HEK293 (cell line): Measurements from ENCODE around the gene TMOD4.

ENCODE experiments used
- CTCF ChIA-PET: fragments of 350-600 bp; formaldehyde crosslinking; extraction: SDS; loops from one replicate; lab custom pipeline; 2021; ENCODE audit warnings: antibody characterized with exemption; lab: Yijun Ruan, JAX
- POLR2A ChIA-PET: fragments of 300-600 bp; formaldehyde crosslinking; extraction: SDS; loops from one replicate; lab custom pipeline; 2020; ENCODE audit warnings: antibody characterized with exemption, inconsistent platforms; lab: Yijun Ruan, JAX
- H3K27ac ChIP-seq: fragments of 200-500 bp; sonication (Bioruptor generic); 2 replicates; pipeline ENCODE4 v1.5.1; 2014; ENCODE audit warnings: low read depth, low read length, control low read depth, inconsistent platforms; ENCODE audit errors: extremely low read depth
- H3K36me3 ChIP-seq, 2 experiments: fragments of 200-500 bp in 1 of 2; sonication (Bioruptor generic) in 1 of 2; 1 replicate in 1 of 2; 2 replicates in 1 of 2; pipeline ENCODE4 v1.5.1; 2014 to 2017; ENCODE audit warnings: inconsistent platforms in 2 of 2, low read length in 2 of 2; ENCODE audit not compliant: control insufficient read depth in 2 of 2, insufficient read depth in 1 of 2
- H3K4me1 ChIP-seq: fragments of 200-500 bp; sonication (Bioruptor generic); 2 replicates; pipeline ENCODE4 v1.5.1; 2014; ENCODE audit warnings: mild to moderate bottlenecking, low read length, inconsistent platforms; ENCODE audit not compliant: control insufficient read depth, insufficient read depth
- H3K4me3 ChIP-seq: 2 replicates; pipeline ENCODE4 v1.5.1; 2011; ENCODE audit warnings: low read depth, mild to moderate bottlenecking, control low read depth, low read length, moderate library complexity
- H3K9me3 ChIP-seq: fragments of 200-500 bp; sonication (Bioruptor generic); 2 replicates; pipeline ENCODE4 v1.5.1; 2014; ENCODE audit warnings: low read depth, low read length, inconsistent platforms; ENCODE audit not compliant: control insufficient read depth, insufficient read depth
- BCL11A ChIP-seq: fragments of 450-650 bp; formaldehyde crosslinking; IDR thresholded peaks from 2 replicates; pipeline ENCODE4 v1.5.1; 2016; ENCODE audit warnings: low read depth, missing biosample characterization, missing genetic modification characterization
- ZFHX2 ChIP-seq: fragments of 450-650 bp; formaldehyde crosslinking; conservative IDR thresholded peaks from 2 replicates; pipeline ENCODE4 v1.5.1; 2016; ENCODE audit warnings: missing biosample characterization, missing genetic modification characterization
- ZNF148 ChIP-seq: fragments of 450-650 bp; formaldehyde crosslinking; IDR thresholded peaks from 2 replicates; pipeline ENCODE4 v1.5.0; 2017; ENCODE audit warnings: missing biosample characterization, missing genetic modification characterization, borderline replicate concordance
- ZNF169 ChIP-seq: fragments of 450-650 bp; formaldehyde crosslinking; IDR thresholded peaks from 2 replicates; pipeline ENCODE4 v1.5.1; 2016; ENCODE audit warnings: missing biosample characterization, missing genetic modification characterization
- ZNF274 ChIP-seq, 2 experiments: fragments of 200-500 bp in 1 of 2; fragments of 450-650 bp in 1 of 2; sonication (Bioruptor generic) in 1 of 2; formaldehyde crosslinking in 1 of 2; IDR thresholded peaks; 2 replicates each; pipeline versions ENCODE4 v1.5.1 to v1.6.1; 2014 to 2016; ENCODE audit warnings: borderline replicate concordance in 1 of 2, inconsistent platforms in 1 of 2, low read length in 1 of 2, missing biosample characterization in 1 of 2, missing genetic modification characterization in 1 of 2
- TF ChIP-seq, protein P1 (sequence below): fragments of 450-650 bp; formaldehyde crosslinking; IDR thresholded peaks from 2 replicates; pipeline ENCODE4 v1.5.1; 2016; ENCODE audit warnings: missing biosample characterization, missing genetic modification characterization

TMOD4 gene

GRCh38 chr1:151124763-151125403 lies 50.9 kb downstream of the TMOD4 start:
- Histone ChIP-seq H3K36me3 (no peaks in the 10 kb centered on the region), H3K27ac (no peak overlapping the region), H3K4me3 (no peak overlapping the region), H3K9me3 (no peaks in the 10 kb centered on the region), H3K4me1 (0 out of 2 replicates have a peak, but pooled peaks cover 2% of the 10 kb centered on the region)
- POLR2A ChIA-PET: no interaction called here
- CTCF ChIA-PET: interaction anchor here (1.5 kb wide), 1 partner anchor 25 kb away, joined by 8 read pairs; no protein-coding TSS in a partner anchor
- TF ChIP-seq, protein P1, sequence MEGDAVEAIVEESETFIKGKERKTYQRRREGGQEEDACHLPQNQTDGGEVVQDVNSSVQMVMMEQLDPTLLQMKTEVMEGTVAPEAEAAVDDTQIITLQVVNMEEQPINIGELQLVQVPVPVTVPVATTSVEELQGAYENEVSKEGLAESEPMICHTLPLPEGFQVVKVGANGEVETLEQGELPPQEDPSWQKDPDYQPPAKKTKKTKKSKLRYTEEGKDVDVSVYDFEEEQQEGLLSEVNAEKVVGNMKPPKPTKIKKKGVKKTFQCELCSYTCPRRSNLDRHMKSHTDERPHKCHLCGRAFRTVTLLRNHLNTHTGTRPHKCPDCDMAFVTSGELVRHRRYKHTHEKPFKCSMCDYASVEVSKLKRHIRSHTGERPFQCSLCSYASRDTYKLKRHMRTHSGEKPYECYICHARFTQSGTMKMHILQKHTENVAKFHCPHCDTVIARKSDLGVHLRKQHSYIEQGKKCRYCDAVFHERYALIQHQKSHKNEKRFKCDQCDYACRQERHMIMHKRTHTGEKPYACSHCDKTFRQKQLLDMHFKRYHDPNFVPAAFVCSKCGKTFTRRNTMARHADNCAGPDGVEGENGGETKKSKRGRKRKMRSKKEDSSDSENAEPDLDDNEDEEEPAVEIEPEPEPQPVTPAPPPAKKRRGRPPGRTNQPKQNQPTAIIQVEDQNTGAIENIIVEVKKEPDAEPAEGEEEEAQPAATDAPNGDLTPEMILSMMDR (tag by site-specific recombination): no peak
- no peak for TF ChIP-seq ZNF274 (IDR thresholded peaks at IDR 0.05; ENCODE audit: low read length)
- TF ChIP-seq ZNF274 (tag by site-specific recombination; IDR thresholded peaks at IDR 0.05; ENCODE audit: borderline replicate concordance): no peak
- TF ChIP-seq ZNF148 (tag by site-specific recombination): no peak
- TF ChIP-seq BCL11A (tag by site-specific recombination): no peak
- no peak for TF ChIP-seq ZNF169
- TF ChIP-seq ZFHX2: no peak
